Mammary epithelial cell (primary cell): ENCODE measurements around the gene ARMC8.

Experiments
- EZH2 ChIP-seq: IDR thresholded peaks from 2 replicates; pipeline ENCODE4 v1.6.1; 2012; ENCODE audit warnings: low read length, inconsistent platforms, borderline replicate concordance
- TF ChIP-seq, protein P1 (sequence below), 2 donors: IDR thresholded peaks in 1 of 2; conservative IDR thresholded peaks in 1 of 2; 2 replicates each; pipeline ENCODE4 v1.5.1; 2011 to 2012; ENCODE audit warnings: inconsistent platforms in 2 of 2, low read length in 2 of 2, mild to moderate bottlenecking in 2 of 2, control low read depth in 1 of 2, low read depth in 1 of 2; ENCODE audit not compliant: insufficient read depth in 1 of 2; ENCODE audit errors: extremely low read depth in 1 of 2

DNA sequence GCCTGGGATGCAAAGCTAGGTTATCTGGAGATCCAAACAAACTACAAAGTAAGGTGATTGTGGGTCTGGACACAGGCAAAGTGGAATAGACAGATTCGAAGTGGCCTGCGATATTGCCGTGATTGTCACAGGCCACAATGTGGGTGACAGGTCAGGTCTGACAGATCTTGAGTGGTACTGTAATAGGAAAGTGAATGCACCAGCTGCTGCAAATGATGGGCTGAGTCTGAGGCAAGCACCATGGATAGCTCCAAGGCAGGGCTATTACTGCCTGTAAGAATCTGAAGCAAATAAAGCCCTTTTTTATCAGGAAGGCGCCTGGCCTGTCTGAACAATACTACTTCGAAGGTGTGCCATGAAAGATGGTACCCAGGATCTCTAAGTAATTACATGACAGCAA, 10.0 kb downstream of the ARMC8 start:
- TF ChIP-seq, protein P1, sequence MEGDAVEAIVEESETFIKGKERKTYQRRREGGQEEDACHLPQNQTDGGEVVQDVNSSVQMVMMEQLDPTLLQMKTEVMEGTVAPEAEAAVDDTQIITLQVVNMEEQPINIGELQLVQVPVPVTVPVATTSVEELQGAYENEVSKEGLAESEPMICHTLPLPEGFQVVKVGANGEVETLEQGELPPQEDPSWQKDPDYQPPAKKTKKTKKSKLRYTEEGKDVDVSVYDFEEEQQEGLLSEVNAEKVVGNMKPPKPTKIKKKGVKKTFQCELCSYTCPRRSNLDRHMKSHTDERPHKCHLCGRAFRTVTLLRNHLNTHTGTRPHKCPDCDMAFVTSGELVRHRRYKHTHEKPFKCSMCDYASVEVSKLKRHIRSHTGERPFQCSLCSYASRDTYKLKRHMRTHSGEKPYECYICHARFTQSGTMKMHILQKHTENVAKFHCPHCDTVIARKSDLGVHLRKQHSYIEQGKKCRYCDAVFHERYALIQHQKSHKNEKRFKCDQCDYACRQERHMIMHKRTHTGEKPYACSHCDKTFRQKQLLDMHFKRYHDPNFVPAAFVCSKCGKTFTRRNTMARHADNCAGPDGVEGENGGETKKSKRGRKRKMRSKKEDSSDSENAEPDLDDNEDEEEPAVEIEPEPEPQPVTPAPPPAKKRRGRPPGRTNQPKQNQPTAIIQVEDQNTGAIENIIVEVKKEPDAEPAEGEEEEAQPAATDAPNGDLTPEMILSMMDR (conservative IDR thresholded peaks at IDR 0.05 in 1 of 2, IDR thresholded peaks at IDR 0.05 in 1 of 2; ENCODE audit: extremely low read depth in 1 of 2, insufficient read depth in 1 of 2, low read depth in 1 of 2, low read length in 2 of 2), result no peak
- no peak for TF ChIP-seq EZH2
